Thyroid gland (tissue), 4 donors: ENCODE data around the gene IRX4. TPM values are rescaled to one million over a fixed set of nuclear protein-coding genes. Genes with fewer than 3 reads are reported as not detected.

Experiments
- DNase-seq, 2 donors: peaks; one replicate each; pipeline ENCODE4 v3.0.0-alpha.2; 2019
- H3K27ac ChIP-seq, 3 donors: fragments of 200-600 bp; sonication (generic); 1 replicate in 2 of 3; 2 replicates in 1 of 3; pipeline ENCODE4 v1.5.1; 2016 to 2019; ENCODE audit warnings: mild to moderate bottlenecking in 1 of 3, moderate library complexity in 1 of 3
- H3K27me3 ChIP-seq: fragments of 200-600 bp; sonication (generic); one replicate; pipeline ENCODE4 v1.5.1; 2019
- H3K36me3 ChIP-seq, 2 donors: fragments of 200-600 bp; sonication (generic); one replicate each; pipeline ENCODE4 v1.5.1; 2016 to 2019
- H3K4me1 ChIP-seq, 2 donors: fragments of 200-600 bp; sonication (generic); one replicate each; pipeline ENCODE4 v1.5.1; 2017 to 2019
- H3K4me3 ChIP-seq, 3 donors: fragments of 200-600 bp; sonication (generic); replicated peaks in 1 of 3; 1 replicate in 2 of 3; 2 replicates in 1 of 3; pipeline ENCODE4 v1.5.1; 2016; ENCODE audit warnings: mild to moderate bottlenecking in 1 of 3
- H3K9me3 ChIP-seq: fragments of 200-600 bp; sonication (generic); one replicate; pipeline ENCODE4 v1.5.1; 2017
- CTCF ChIP-seq, 6 experiments: fragments of 200-600 bp in 3 of 6; fragments of 450-650 bp in 3 of 6; sonication (generic) in 3 of 6; IDR thresholded peaks; one replicate each; pipeline ENCODE4 v1.5.1; 2016 to 2019; ENCODE audit warnings: antibody characterized with exemption in 6 of 6, mild to moderate bottlenecking in 2 of 6, inconsistent platforms in 1 of 6, moderate library complexity in 1 of 6
- POLR2A ChIP-seq, 2 donors: fragments of 450-650 bp; IDR thresholded peaks; one replicate each; pipeline ENCODE4 v1.6.1; 2017; ENCODE audit warnings: antibody characterized with exemption in 2 of 2, mild to moderate bottlenecking in 2 of 2, moderate library complexity in 1 of 2
- WGBS, 2 donors: methylation state at CpG; one replicate each; pipeline ENCODE4 v1.1.5; 2017; 5-methylcytosine and 5-hydroxymethylcytosine counted together
- intact Hi-C: fragments of 100-400 bp; cut with DNase I; formaldehyde crosslinking; loops from one replicate; pipeline ENCODE4 v1.15.1; 2023
- total RNA-seq, 4 donors: library from RNA; depleted of rRNA; stranded (reverse); fragments of >200 nt; gene quantifications; one replicate each; pipeline ENCODE4 v1.2.3, GENCODE V29; 2016

The IRX4 gene
- total RNA-seq, 4 donors from 2014 or later, result not detected

- no peak for DNase-seq
- WGBS, 2 donors, result 64 to 65% methylated on average over 25 to 29 of the region's 29 CpGs
- Histone ChIP-seq H3K4me3 (no peak overlapping the region), H3K36me3 (no peaks in the 10 kb centered on the region), H3K27ac (no peak overlapping the region), H3K4me1 (no peaks in the 10 kb centered on the region), H3K27me3 (no peaks in the 10 kb centered on the region), H3K9me3 (no peaks in the 10 kb centered on the region)
- intact Hi-C loops, result no loop called here
- TF ChIP-seq POLR2A (IDR thresholded peaks at IDR 0.05) (no peak), CTCF (IDR thresholded peaks at IDR 0.05) (no peak)
Observed at GRCh38 chr5:1850324-1851154, 32.2 kb downstream of the IRX4 start.

DNA sequence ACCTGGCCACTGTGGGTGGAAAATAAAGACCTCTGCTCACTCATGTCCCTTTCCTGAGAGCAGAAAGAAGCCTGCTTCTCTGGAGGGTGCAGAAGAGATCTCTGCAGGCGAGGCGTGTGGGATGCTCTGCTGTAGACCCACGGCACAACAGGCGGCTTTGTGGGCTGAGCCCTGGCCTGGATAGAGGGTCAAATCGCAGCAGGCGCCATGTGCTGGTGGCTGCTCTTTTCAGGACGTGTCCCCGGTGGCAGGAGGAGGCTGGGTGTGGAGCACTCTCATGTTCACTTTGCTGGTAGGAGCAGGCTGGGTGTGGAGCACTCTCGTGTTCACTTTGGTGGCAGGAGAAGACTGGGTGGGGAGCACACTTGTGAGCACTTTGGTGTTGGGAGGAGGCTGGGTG, 35.1 kb downstream of the IRX4 start:
- no peaks in the 10 kb centered on the region for H3K9me3 ChIP-seq
- TF ChIP-seq POLR2A (IDR thresholded peaks at IDR 0.05) (no peak), CTCF (IDR thresholded peaks at IDR 0.05) (no peak)
- no peak for DNase-seq
- H3K27ac ChIP-seq, result no peak overlapping the region
- no peaks in the 10 kb centered on the region for H3K4me1 ChIP-seq
- no peak overlapping the region for H3K4me3 ChIP-seq
- no peaks in the 10 kb centered on the region for H3K36me3 ChIP-seq
- intact Hi-C loops, result no loop called here
- H3K27me3 ChIP-seq, result no peaks in the 10 kb centered on the region
- 75 to 78% methylated on average over 9 of the region's 9 CpGs for WGBS, 2 donors

DNA sequence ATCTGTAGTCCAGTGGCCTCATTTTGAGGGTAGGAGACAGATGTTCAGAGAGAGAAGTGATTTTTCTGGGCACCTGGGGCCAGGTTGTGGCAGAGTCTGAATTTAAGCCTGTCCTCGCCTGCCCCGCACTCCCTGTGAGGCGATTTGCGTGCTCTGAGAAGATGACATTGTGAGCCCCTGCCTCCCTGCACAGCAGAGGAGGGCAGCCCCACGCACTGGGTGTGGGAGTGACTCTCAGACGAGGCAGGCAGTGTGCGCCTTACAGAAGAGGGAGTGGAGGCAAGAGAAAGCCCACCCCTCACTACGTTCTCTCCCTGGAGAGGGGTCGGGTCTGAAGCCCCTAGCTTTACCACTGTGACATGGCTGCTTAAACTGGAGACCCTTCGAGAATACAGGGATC, 35.7 kb downstream of the IRX4 start:
- DNase-seq, result no peak
- intact Hi-C loops, result no loop called here
- Histone ChIP-seq H3K27ac (no peak overlapping the region), H3K36me3 (no peaks in the 10 kb centered on the region), H3K27me3 (no peaks in the 10 kb centered on the region), H3K9me3 (no peaks in the 10 kb centered on the region), H3K4me1 (no peaks in the 10 kb centered on the region), H3K4me3 (no peak overlapping the region)
- 77 to 80% methylated on average over 10 of the region's 10 CpGs for WGBS, 2 donors
- TF ChIP-seq CTCF (IDR thresholded peaks at IDR 0.05) (no peak), POLR2A (IDR thresholded peaks at IDR 0.05) (no peak)

DNA sequence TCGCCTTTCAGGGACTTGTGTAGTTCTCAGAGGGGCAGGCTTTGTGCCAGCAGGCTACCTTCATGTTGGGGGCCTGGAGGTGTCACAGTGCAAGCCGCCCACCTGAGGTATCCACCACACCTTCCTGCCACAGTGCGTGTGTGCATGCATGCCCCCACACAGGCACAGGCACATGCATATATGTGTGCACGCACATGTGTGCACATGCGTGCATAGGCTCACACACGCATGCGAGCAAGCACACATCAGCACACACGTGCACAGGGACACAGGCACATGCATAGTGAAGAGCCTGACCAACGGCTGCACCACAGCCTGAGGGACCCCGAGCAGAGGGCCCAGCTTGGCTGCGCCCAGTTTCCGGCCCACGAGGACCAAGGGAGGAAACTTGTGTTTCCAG, 36.1 kb downstream of the IRX4 start:
- intact Hi-C loops, result no loop called here
- no peak overlapping the region for H3K27ac ChIP-seq
- 91 to 93% methylated on average over 11 to 13 of the region's 13 CpGs for WGBS, 2 donors
- H3K27me3 ChIP-seq, result no peaks in the 10 kb centered on the region
- H3K4me3 ChIP-seq, result no peak overlapping the region
- H3K4me1 ChIP-seq, result no peaks in the 10 kb centered on the region
- DNase-seq, result no peak
- no peak for TF ChIP-seq POLR2A (IDR thresholded peaks at IDR 0.05)
- no peak for TF ChIP-seq CTCF (IDR thresholded peaks at IDR 0.05)
- no peaks in the 10 kb centered on the region for H3K36me3 ChIP-seq
- no peaks in the 10 kb centered on the region for H3K9me3 ChIP-seq

- WGBS, 2 donors, result 63 to 88% methylated on average over 1 of the region's 1 CpG
- intact Hi-C loops, result no loop called here
- no peak for DNase-seq
- no peaks in the 10 kb centered on the region for H3K4me1 ChIP-seq
- H3K9me3 ChIP-seq, result no peaks in the 10 kb centered on the region
- no peak overlapping the region for H3K4me3 ChIP-seq
- TF ChIP-seq CTCF (IDR thresholded peaks at IDR 0.05), result no peak
- no peak for TF ChIP-seq POLR2A (IDR thresholded peaks at IDR 0.05)
- no peaks in the 10 kb centered on the region for H3K36me3 ChIP-seq
- H3K27ac ChIP-seq, result no peak overlapping the region
- no peaks in the 10 kb centered on the region for H3K27me3 ChIP-seq
Observed at GRCh38 chr5:1845696-1846095, 37.0 kb downstream of the IRX4 start.
